Glutamatergic neuron (in vitro differentiated cells): ENCODE measurements around the gene TMEM248. TPM values are rescaled to one million over a fixed set of nuclear protein-coding genes. Genes with fewer than 3 reads are reported as not detected.
A peak's percentile ranks its signal among the peaks of the same experiment; 100 is the strongest.
"Not testable (repeated sequence)": the region's sequence is repeated elsewhere in the genome, so short reads cannot be mapped to it uniquely, and the experiment has no call there.

ENCODE experiments used
- DNase-seq: peaks from one replicate; pipeline ENCODE4 v3.0.0; 2022
- H3K27ac Mint-ChIP-seq: one replicate; pipeline ENCODE4 v1.8.0; 2020; ENCODE audit warnings: mild to moderate bottlenecking, mixed read lengths, inconsistent platforms; ENCODE audit not compliant: unreplicated experiment
- H3K27me3 Mint-ChIP-seq: one replicate; pipeline ENCODE4 v1.8.0; 2020; ENCODE audit warnings: mild to moderate bottlenecking, moderate library complexity, mixed read lengths, inconsistent platforms; ENCODE audit not compliant: unreplicated experiment
- H3K36me3 Mint-ChIP-seq: one replicate; pipeline ENCODE4 v1.8.0; 2020; ENCODE audit warnings: mild to moderate bottlenecking, mixed read lengths, inconsistent platforms; ENCODE audit not compliant: unreplicated experiment
- H3K4me1 Mint-ChIP-seq: one replicate; pipeline ENCODE4 v1.8.0; 2020; ENCODE audit warnings: mild to moderate bottlenecking, low read depth, mixed read lengths, inconsistent platforms; ENCODE audit not compliant: unreplicated experiment
- H3K4me3 Mint-ChIP-seq: one replicate; pipeline ENCODE4 v1.8.0; 2020; ENCODE audit warnings: mild to moderate bottlenecking, mixed read lengths, inconsistent platforms; ENCODE audit not compliant: unreplicated experiment
- H3K9me3 Mint-ChIP-seq: one replicate; pipeline ENCODE4 v1.8.0; 2020; ENCODE audit warnings: mild to moderate bottlenecking, moderate library complexity, mixed read lengths, inconsistent platforms; ENCODE audit not compliant: unreplicated experiment
- CTCF ChIP-seq: fragments of 200-600 bp; sonication (generic); IDR thresholded peaks from one replicate; pipeline ENCODE4 v1.5.0; 2021; ENCODE audit not compliant: partially characterized antibody, unreplicated experiment
- long read RNA-seq: library from polyadenylated mRNA; unstranded; transcript quantifications from one replicate; pipeline ENCODE4 v2.0.0, GENCODE V29; 2020; ENCODE audit not compliant: unreplicated experiment
- total RNA-seq: library from RNA; stranded (reverse); fragmentation: NEBNext Ultra II Directional; extraction: Animal tissue kit (Norgen Biotek cat#: 25700); gene quantifications from one replicate; pipeline ENCODE4 v1.2.1, GENCODE V29; 2021; ENCODE audit not compliant: unreplicated experiment

The TMEM248 gene
- total RNA-seq, result 62.6 TPM
- long read RNA-seq, full-length matches to known transcripts, result 5 of 10 reads
- long read RNA-seq, partial matches to known transcripts, result 3 of 10 reads
- long read RNA-seq, other reads (novel, unspliced or antisense), result 2 of 10 reads

- Mint-ChIP-seq H3K4me3 (peak within 1 kb of the TSS; percentile 98), H3K27me3 (peaks cover 5% of the 10 kb centered on the region), H3K4me1 (peaks cover 9% of the 10 kb centered on the region), H3K36me3 (no peaks in the 10 kb centered on the region), H3K9me3 (peaks cover 5% of the 10 kb centered on the region), H3K27ac (peak within 1 kb of the TSS; percentile 96)
- peak; percentile 93 for DNase-seq
- no peak for TF ChIP-seq CTCF
Observed at GRCh38 chr7:66920769-66921395, at the start of gene TMEM248. Gene TMEM248, plus strand, starts transcription at chr7:66921225. Its CDS starts 20,641 bp downstream, at chr7:66941866.

GRCh38 chr7:66873476-66873875 is 47.5 kb upstream of the TMEM248 start:
- H3K27ac Mint-ChIP-seq, result no peak overlapping the region

GRCh38 chr7:66877577-66878300 is 43.3 kb upstream of the TMEM248 start:
- Mint-ChIP-seq H3K4me3 (no peak overlapping the region), H3K27me3 (peaks cover 1% of the 10 kb centered on the region), H3K36me3 (no peaks in the 10 kb centered on the region), H3K9me3 (peaks cover 2% of the 10 kb centered on the region), H3K27ac (no peak overlapping the region), H3K4me1 (no peaks in the 10 kb centered on the region)
- no peak for DNase-seq
- TF ChIP-seq CTCF, result no peak

More at GRCh38 chr7:66873476-66873875, 47.5 kb upstream of the TMEM248 start:
- Mint-ChIP-seq H3K36me3 (no peaks in the 10 kb centered on the region), H3K27me3 (peaks cover 1% of the 10 kb centered on the region), H3K9me3 (peaks cover 2% of the 10 kb centered on the region), H3K4me3 (no peak overlapping the region), H3K4me1 (no peaks in the 10 kb centered on the region)
- DNase-seq, result no peak
- no peak for TF ChIP-seq CTCF

GRCh38 chr7:66878301-66878685 is 42.7 kb upstream of the TMEM248 start:
- H3K36me3 Mint-ChIP-seq, H3K27ac Mint-ChIP-seq, H3K4me3 Mint-ChIP-seq, H3K27me3 Mint-ChIP-seq, H3K9me3 Mint-ChIP-seq, DNase-seq, H3K4me1 Mint-ChIP-seq: not testable (repeated sequence)

GRCh38 chr7:66880053-66880452 is 41.0 kb upstream of the TMEM248 start:
- DNase-seq, result no peak
- peaks cover 1% of the 10 kb centered on the region for H3K9me3 Mint-ChIP-seq
- no peak for TF ChIP-seq CTCF
- H3K4me1 Mint-ChIP-seq, result no peaks in the 10 kb centered on the region
- H3K27me3 Mint-ChIP-seq, result no peaks in the 10 kb centered on the region
- H3K36me3 Mint-ChIP-seq, result no peaks in the 10 kb centered on the region
- H3K27ac Mint-ChIP-seq, result no peak overlapping the region
- no peak overlapping the region for H3K4me3 Mint-ChIP-seq

- not testable (repeated sequence) for H3K4me1 Mint-ChIP-seq, H3K27ac Mint-ChIP-seq, H3K36me3 Mint-ChIP-seq, H3K9me3 Mint-ChIP-seq, H3K27me3 Mint-ChIP-seq, DNase-seq, H3K4me3 Mint-ChIP-seq
Observed at GRCh38 chr7:66880577-66880976, 40.4 kb upstream of the TMEM248 start.
